ENCODE measurements around the gene ADGRD1. TPM values are rescaled to one million over a fixed set of nuclear protein-coding genes. Genes with fewer than 3 reads are reported as not detected.
"Not testable (repeated sequence)": the region's sequence is repeated elsewhere in the genome, so short reads cannot be mapped to it uniquely, and the experiment has no call there.

Gene ADGRD1
- total RNA-seq, 1 experiment from 2014 or later: 0.77 TPM

DNA sequence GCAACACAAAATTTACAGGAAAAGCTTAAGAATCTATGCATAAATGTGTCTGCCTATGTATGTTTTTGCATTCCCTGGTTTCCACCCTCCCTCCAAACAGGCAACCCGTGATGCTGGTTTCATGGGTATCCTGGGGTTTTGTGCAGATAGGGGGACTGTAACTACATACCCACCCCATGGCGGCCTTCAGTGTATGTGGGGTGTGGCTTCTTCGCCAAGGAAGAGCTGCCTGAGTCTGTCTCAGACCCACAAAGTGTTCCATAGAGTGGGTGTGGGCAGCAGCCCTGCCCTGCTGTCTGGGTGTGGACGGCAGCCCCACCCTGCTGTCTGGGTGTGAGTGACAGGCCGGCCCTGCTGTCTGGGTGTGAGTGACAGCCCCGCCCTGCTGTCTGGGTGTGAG, 174.8 kb downstream of the ADGRD1 start (continued):
- TF ChIP-seq NR2C2 (CRISPR knock-in tag; IDR thresholded peaks at IDR 0.05) (no peak), NR3C1 (CRISPR knock-in tag; conservative IDR thresholded peaks at IDR 0.05; ENCODE audit: low read depth) (no peak)
- TF ChIP-seq, protein P1, sequence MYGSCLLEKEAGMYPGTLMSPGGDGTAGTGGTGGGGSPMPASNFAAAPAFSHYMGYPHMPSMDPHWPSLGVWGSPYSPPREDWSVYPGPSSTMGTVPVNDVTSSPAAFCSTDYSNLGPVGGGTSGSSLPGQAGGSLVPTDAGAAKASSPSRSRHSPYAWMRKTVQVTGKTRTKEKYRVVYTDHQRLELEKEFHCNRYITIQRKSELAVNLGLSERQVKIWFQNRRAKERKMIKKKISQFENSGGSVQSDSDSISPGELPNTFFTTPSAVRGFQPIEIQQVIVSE (CRISPR knock-in tag; IDR thresholded peaks at IDR 0.05; ENCODE audit: borderline replicate concordance): no peak

DNA sequence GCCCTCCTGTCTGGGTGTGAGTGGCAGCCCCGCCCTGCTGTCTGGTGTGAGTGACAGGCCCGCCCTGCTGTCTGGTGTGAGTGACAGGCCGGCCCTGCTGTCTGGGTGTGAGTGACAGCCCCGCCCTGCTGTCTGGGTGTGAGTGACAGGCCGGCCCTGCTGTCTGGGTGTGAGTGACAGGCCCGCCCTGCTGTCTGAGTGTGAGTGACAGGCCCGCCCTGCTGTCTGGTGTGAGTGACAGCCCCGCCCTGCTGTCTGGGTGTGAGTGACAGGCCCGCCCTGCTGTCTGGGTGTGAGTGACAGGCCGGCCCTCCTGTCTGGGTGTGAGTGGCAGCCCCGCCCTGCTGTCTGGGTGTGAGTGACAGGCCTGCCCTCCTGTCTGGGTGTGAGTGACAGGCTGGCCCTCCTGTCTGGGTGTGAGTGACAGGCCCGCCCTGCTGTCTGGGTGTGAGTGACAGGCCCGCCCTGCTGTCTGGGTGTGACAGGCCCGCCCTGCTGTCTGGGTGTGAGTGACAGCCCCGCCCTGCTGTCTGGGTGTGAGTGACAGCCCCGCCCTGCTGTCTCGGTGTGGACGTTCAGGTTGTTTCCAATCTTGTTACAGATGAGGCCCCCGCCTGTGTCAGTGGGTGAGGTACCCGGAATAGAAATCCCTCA, 175.4 kb downstream of the ADGRD1 start:
- CTCF ChIA-PET; H3K36me3 Mint-ChIP-seq; H3K27ac Mint-ChIP-seq; H3K9me3 Mint-ChIP-seq; H3K27me3 Mint-ChIP-seq (ENCODE audit: low read depth); DNase-seq (ENCODE audit: low spot score); ATAC-seq; H3K4me1 Mint-ChIP-seq; POLR2A ChIA-PET; H3K4me3 Mint-ChIP-seq: not testable (repeated sequence)

DNA sequence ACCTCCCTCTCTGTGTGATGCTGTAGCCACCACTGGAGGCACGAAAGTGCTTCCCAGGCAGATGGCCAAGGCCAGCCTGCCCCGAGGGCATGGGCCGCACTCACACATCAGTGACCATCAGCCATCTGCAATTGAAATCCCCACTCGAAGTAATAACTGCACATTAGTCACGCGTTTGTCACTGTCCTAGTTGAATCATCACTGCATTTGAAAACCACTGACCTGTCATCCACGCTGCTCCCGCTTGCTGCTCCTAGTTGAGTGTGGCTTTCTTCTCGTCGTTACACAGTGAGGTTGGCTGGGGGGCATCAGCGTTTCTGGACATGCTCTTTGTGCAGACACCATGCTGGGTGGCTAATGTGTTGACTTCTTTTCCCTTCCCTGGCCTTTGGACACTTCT, 176.1 kb downstream of the ADGRD1 start:
- Mint-ChIP-seq H3K4me3 (no peak overlapping the region), H3K4me1 (no peaks in the 10 kb centered on the region), H3K36me3 (0 out of 2 replicates have a peak, but pooled peaks cover 2% of the 10 kb centered on the region), H3K9me3 (peaks cover 10% of the 10 kb centered on the region), H3K27me3 (ENCODE audit: low read depth) (no peaks in the 10 kb centered on the region), H3K27ac (no peak overlapping the region)
- ChIA-PET POLR2A (no interaction called here), CTCF (interaction anchor here (3.7 kb wide), 1 partner anchor 13 kb away, joined by 79 read pairs; no protein-coding TSS in a partner anchor)
- DNase-seq (ENCODE audit: low spot score): no peak
- no peak for ATAC-seq
- TF ChIP-seq RELA (CRISPR knock-in tag; IDR thresholded peaks at IDR 0.05; ENCODE audit: borderline replicate concordance) (no peak), JUN (CRISPR knock-in tag; IDR thresholded peaks at IDR 0.05) (no peak), TP53 (CRISPR knock-in tag; IDR thresholded peaks at IDR 0.05) (no peak), ZNF232 (CRISPR knock-in tag; IDR thresholded peaks at IDR 0.05) (no peak), ZNF396 (CRISPR knock-in tag; IDR thresholded peaks at IDR 0.05; ENCODE audit: borderline replicate concordance) (no peak), CREM (CRISPR knock-in tag; IDR thresholded peaks at IDR 0.05) (no peak)
- TF ChIP-seq, protein P2, sequence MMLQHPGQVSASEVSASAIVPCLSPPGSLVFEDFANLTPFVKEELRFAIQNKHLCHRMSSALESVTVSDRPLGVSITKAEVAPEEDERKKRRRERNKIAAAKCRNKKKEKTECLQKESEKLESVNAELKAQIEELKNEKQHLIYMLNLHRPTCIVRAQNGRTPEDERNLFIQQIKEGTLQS (CRISPR knock-in tag; conservative IDR thresholded peaks at IDR 0.05): no peak
- TF ChIP-seq, protein P3, sequence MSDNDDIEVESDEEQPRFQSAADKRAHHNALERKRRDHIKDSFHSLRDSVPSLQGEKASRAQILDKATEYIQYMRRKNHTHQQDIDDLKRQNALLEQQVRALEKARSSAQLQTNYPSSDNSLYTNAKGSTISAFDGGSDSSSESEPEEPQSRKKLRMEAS (CRISPR knock-in tag; IDR thresholded peaks at IDR 0.05): no peak
- TF ChIP-seq, protein P4, sequence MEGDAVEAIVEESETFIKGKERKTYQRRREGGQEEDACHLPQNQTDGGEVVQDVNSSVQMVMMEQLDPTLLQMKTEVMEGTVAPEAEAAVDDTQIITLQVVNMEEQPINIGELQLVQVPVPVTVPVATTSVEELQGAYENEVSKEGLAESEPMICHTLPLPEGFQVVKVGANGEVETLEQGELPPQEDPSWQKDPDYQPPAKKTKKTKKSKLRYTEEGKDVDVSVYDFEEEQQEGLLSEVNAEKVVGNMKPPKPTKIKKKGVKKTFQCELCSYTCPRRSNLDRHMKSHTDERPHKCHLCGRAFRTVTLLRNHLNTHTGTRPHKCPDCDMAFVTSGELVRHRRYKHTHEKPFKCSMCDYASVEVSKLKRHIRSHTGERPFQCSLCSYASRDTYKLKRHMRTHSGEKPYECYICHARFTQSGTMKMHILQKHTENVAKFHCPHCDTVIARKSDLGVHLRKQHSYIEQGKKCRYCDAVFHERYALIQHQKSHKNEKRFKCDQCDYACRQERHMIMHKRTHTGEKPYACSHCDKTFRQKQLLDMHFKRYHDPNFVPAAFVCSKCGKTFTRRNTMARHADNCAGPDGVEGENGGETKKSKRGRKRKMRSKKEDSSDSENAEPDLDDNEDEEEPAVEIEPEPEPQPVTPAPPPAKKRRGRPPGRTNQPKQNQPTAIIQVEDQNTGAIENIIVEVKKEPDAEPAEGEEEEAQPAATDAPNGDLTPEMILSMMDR (IDR thresholded peaks at IDR 0.05): no peak
- TF ChIP-seq, protein P5, sequence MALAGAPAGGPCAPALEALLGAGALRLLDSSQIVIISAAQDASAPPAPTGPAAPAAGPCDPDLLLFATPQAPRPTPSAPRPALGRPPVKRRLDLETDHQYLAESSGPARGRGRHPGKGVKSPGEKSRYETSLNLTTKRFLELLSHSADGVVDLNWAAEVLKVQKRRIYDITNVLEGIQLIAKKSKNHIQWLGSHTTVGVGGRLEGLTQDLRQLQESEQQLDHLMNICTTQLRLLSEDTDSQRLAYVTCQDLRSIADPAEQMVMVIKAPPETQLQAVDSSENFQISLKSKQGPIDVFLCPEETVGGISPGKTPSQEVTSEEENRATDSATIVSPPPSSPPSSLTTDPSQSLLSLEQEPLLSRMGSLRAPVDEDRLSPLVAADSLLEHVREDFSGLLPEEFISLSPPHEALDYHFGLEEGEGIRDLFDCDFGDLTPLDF (CRISPR knock-in tag; IDR thresholded peaks at IDR 0.05): no peak
- TF ChIP-seq, protein P6, sequence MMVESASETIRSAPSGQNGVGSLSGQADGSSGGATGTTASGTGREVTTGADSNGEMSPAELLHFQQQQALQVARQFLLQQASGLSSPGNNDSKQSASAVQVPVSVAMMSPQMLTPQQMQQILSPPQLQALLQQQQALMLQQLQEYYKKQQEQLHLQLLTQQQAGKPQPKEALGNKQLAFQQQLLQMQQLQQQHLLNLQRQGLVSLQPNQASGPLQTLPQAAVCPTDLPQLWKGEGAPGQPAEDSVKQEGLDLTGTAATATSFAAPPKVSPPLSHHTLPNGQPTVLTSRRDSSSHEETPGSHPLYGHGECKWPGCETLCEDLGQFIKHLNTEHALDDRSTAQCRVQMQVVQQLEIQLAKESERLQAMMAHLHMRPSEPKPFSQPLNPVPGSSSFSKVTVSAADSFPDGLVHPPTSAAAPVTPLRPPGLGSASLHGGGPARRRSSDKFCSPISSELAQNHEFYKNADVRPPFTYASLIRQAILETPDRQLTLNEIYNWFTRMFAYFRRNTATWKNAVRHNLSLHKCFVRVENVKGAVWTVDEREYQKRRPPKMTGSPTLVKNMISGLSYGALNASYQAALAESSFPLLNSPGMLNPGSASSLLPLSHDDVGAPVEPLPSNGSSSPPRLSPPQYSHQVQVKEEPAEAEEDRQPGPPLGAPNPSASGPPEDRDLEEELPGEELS (CRISPR knock-in tag; IDR thresholded peaks at IDR 0.05): no peak
- TF ChIP-seq, protein P7, sequence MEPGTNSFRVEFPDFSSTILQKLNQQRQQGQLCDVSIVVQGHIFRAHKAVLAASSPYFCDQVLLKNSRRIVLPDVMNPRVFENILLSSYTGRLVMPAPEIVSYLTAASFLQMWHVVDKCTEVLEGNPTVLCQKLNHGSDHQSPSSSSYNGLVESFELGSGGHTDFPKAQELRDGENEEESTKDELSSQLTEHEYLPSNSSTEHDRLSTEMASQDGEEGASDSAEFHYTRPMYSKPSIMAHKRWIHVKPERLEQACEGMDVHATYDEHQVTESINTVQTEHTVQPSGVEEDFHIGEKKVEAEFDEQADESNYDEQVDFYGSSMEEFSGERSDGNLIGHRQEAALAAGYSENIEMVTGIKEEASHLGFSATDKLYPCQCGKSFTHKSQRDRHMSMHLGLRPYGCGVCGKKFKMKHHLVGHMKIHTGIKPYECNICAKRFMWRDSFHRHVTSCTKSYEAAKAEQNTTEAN (CRISPR knock-in tag; IDR thresholded peaks at IDR 0.05): no peak

Data from WTC11 (cell line).